ENCODE results near the gene MCC. TPM values are rescaled to one million over a fixed set of nuclear protein-coding genes. Genes with fewer than 3 reads are reported as not detected.

MCC gene
- total and polyA plus RNA-seq, 2 experiments from 2014 or later, result 3.4 to 8.8 TPM

DNA sequence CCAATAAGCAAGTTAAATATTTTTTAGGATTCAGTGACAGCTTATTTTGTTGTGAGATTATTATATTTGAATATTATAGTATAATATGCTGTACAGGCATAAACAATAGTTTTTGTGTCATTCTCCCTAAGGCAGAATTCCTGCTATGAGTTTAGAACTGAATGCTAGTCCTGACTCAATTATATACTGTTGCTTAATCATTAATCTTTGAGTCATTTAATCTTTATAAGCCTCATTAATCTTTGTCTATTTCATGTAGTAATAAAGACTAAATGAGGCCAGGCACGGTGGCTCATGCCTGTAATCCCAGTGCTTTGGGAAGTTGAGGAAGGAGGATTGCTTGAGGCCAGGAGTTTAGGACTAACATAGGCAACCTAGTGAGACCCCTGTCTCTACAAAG, 515.2 kb downstream of the MCC start:
- no peak overlapping the region for H2AFZ ChIP-seq
- H3F3A ChIP-seq (ENCODE audit: insufficient read depth), result peaks cover 10% of the 10 kb centered on the region
- 0 out of 2 replicates have a peak, but pooled peaks cover 5% of the 10 kb centered on the region for H3K4me1 ChIP-seq (ENCODE audit: insufficient read depth)
- H3K27me3 ChIP-seq (replicated peaks; ENCODE audit: insufficient read depth), result no peaks in the 10 kb centered on the region
- TF ChIP-seq EZH2phosphoT487 (IDR thresholded peaks at IDR 0.05; ENCODE audit: insufficient read depth, low read depth), result no peak
- no peak for TF ChIP-seq EZH2 (IDR thresholded peaks at IDR 0.05; ENCODE audit: insufficient read depth, poor library complexity, severe bottlenecking)
- no peak for DNase-seq
- 79 to 92% methylated on average over 1 of the region's 1 CpG for WGBS, 2 experiments (ENCODE audit: low coverage in 1 of 2, low lambda C conversion rate in 2 of 2, missing lambda C conversion rate in 2 of 2)
- no peaks in the 10 kb centered on the region for H3K36me3 ChIP-seq (ENCODE audit: low read depth)
- no peaks in the 10 kb centered on the region for H3K9me3 ChIP-seq (ENCODE audit: low read depth)
- in situ Hi-C loops (cut with MboI), result loop anchor here (25.0 kb wide), 1 partner anchor 411 kb away; no protein-coding TSS in a partner anchor
- H3K4me3 ChIP-seq, result no peak overlapping the region
- H3K9ac ChIP-seq, result no peak overlapping the region
- no peak overlapping the region for H3K27ac ChIP-seq
- no peaks in the 10 kb centered on the region for H4K20me1 ChIP-seq (ENCODE audit: insufficient read depth)
- H3K9me2 ChIP-seq (ENCODE audit: insufficient read depth), result no peaks in the 10 kb centered on the region
- H3K4me2 ChIP-seq (ENCODE audit: unreplicated experiment), result no peak overlapping the region
- H3K79me2 ChIP-seq (ENCODE audit: insufficient read depth), result peaks cover 11% of the 10 kb centered on the region

Small RNAs within 50 kb of the gene (small RNA-seq; reads per million reads assigned to genes)
- not detected for gene RNU4ATAC13P (ENCODE audit: low read depth, low replicate concordance)

Other genes starting within 250 kb of the MCC start
- not detected in 2 replicates for gene TSSK1B, start 53.5 kb downstream of the MCC start, total RNA-seq (2014; rRNA removed; shearing (Covaris generic))
- gene TSSK1B, start 53.5 kb downstream of the MCC start, polyA plus RNA-seq (2016; fragmentation: Nextera tagmentation; extraction: Ambion mirVana), result not detected in 2 replicates
- gene YTHDC2, start 25.2 kb upstream of the MCC start, total RNA-seq (2014; rRNA removed; shearing (Covaris generic)), result 10.3 and 21.5 TPM in 2 replicates
- gene YTHDC2, start 25.2 kb upstream of the MCC start, polyA plus RNA-seq (2016; fragmentation: Nextera tagmentation; extraction: Ambion mirVana), result 7.8 and 10.1 TPM in 2 replicates